ENCODE data around the gene REPS2.
"Not testable (repeated sequence)": the region's sequence is repeated elsewhere in the genome, so short reads cannot be mapped to it uniquely, and the experiment has no call there.

REPS2 gene

DNA sequence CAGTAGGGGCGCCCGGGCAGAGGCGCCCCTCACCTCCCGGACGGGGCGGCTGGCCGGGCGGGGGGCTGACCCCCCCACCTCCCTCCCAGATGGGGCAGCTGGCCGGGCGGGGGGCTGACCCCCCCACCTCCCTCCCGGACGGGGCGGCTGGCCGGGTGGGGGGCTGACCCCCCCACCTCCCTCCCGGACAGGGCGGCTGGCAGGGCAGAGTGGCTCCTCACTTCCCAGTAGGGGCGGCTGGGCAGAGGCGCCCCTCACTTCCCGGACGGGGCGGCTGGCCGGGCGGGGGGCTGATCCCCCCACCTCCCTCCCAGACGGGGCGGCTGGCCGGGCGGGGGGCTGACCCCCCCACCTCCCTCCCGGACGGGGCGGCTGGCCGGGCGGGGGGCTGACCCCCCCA is 18.5 kb downstream of the REPS2 start:
- not testable (repeated sequence) for DNase-seq

DNA sequence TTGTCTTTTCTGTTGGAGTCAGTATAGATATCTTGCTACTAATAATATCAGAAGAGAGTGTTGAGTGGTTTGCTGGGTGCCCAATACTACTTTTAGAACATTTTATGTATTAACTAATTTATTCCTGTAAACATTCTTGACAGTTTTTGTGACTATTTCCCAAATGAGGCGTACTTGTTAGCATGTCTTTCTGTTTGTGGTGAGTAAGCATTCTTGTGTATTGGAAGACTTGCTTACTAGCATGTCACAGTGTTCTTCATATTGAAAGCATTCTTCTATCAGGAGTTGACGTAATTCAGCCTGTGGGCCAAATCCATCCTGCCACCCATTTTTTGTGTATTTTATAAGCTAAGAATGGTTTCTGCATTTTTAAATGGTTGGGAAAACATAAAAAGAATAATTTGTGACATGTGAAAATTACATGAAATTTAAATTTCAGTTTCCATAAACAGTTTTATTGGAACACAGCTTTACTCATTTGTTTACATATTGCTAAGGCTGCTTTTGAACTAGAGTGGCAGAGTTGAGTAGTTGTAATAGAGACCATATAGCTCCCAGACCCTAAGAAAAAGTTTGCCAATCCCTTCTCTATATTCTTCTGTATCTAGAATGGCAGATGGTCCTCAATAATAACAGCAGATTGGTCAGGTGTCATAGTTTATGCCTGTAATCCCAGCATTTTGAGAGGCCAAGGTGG is 20.4 kb downstream of the REPS2 start:
- no peak for DNase-seq

GRCh38 chrX:16968753-16969152 is 22.3 kb downstream of the REPS2 start:
- not testable (repeated sequence) for DNase-seq

- no peak for DNase-seq
Observed at GRCh38 chrX:16970977-16971376, 24.5 kb downstream of the REPS2 start.

- DNase-seq = no peak
Observed at GRCh38 chrX:16971694-16972093, 25.2 kb downstream of the REPS2 start.

DNA sequence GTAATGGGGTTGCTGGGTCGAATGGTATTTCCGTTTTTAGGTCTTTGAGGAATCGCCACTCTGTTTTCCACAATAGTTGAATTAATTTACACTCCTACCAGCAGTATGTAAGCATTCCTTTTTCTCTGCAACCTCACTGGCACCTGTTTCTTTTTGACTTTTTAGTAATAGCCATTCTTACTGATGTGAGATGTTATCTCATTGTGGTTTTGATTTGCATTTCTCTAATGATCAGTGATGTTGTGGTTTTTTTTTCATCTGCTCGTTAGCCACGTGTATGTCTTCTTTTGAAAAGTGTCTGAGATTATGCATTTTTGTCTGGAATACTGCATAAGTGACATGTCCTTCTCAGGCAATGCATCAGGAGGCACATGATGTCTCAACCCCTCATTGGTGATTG is 28.8 kb downstream of the REPS2 start:
- no peak for DNase-seq

DNA sequence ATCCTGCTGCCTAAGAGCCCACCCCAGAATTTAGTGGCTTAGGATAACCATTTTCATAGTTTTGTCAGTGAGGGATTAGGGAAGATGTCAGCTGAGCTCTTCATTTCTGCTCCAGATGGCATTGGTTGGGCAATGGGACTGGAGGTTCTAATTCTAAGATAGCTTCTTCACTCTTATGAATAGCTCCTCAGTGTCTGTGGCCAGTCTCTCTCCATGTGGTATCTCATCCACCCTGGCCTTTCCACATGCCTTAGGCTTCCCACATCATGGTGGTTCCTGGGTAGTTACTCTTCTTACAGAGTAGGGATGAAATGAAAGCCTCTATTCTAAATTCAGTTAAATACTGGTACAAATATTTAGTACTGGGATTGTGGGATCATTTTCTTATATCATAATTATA is 31.3 kb downstream of the REPS2 start:
- DNase-seq = no peak

DNA sequence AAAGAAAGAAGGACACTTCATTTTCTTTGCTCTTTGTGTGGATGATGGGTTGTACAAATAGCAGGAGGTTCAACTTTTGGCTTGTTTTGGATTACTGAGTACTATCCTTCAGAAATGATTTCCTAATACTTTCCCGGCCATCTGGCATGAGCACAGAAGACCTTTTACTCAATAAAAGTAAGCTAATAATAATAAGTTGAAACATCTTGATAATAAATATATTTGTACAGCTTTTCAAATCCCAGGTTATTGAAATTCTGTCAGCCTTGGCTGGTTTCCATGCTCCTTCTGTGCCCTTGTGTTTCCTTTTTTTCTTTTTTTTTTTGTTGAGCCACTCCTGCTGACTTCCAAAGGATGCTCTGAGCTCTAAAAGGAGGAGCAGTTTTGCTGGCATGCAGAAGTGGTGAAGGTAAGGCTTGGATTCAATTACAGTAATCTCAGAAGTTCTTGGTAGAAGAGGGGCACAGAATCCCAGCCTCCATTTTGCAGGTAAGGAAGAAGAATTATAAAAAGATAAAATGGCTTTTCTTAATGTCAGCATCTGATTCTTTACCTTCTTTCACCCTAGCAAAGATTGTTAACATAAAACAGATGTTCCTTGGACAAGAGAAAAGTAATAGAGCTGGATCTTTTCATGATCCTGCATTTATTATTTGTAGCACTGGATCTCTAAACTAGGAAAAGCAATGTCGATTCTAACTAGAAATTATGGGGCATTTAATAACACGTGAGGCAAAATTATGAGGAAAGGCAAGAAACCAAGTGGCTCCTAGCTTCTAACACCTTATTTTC is 31.9 kb downstream of the REPS2 start:
- DNase-seq = no peak

- no peak for DNase-seq
Observed at GRCh38 chrX:16979226-16979625, 32.8 kb downstream of the REPS2 start.

- DNase-seq = no peak
Observed at GRCh38 chrX:16981209-16981608, 34.8 kb downstream of the REPS2 start.

DNA sequence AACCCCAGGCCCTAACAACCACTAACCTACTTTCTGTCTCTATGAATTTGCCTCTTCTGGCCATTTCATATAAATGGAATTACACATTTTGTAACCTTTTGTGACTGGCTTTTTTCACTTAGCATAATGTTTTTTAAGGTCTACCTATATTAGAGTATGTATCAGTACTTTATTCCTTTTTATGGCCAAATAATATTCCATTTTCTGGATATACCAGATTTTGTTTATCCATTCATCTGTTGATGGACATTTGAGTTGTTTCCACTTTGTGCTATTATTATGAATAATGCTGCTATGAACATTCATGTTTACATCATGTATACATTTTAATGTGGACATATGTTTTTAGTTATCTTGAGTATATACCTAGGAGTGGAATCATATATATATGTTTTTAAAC is 35.5 kb downstream of the REPS2 start:
- no peak for DNase-seq

DNA sequence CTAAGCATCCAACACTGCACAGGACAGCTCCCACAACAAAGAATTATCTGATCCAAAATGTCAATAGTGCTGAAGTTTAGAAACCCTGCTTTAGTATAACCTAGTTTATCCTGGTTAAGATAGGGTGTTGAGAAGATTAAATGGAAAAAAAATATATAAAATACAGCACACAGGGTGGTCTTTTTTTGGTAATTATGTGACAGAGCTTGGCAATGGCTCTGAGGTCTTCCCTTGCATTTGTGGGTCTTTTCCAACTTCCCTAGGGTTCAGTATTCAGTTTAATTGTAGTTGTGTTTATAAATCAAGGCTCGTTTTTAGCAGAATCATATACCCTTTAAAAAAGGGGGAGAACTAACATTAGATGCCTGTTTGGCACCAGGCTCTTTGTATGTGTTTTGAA is 36.6 kb downstream of the REPS2 start:
- DNase-seq = no peak

GRCh38 chrX:16985286-16985685 is 38.8 kb downstream of the REPS2 start:
- no peak for DNase-seq

DNA sequence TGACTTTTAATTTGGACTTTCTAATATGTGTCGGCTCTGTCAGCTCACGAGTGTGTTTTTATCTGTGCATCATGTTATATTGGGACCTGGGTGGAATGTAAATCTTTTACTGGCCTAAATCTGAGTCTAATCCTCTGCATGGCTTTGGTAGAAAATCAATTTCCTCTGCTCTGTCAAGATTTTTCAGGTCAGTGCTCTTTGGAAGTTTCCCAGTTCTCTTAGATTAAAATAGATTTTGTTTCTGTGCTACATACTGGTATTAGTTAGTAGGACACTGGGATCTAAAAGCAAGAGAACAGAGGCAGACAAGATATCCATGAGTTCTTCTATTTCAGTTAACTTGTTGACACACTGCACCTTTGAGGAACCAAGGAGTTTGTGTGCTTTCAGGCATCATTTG is 39.7 kb downstream of the REPS2 start:
- no peak for DNase-seq

DNA sequence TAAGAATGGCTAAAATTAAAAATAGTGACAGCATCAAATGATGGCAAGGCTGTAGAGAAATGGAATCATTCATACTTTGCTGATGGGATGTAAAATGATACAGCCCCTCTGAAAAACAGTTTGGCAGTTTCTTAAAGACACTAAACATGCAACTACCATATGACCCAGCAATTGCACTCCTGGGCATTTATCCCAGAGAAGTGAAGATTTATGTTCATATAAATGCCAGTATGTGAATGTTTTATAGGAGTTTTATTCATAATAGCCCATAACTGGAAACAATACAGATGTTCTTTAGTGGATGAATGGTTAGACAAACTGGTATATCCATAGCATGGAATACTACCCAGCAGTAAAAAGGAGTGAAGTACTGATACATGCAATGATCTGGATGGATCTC is 43.3 kb downstream of the REPS2 start:
- DNase-seq = no peak

GRCh38 chrX:16990839-16991238 is 44.4 kb downstream of the REPS2 start:
- DNase-seq = no peak

DNA sequence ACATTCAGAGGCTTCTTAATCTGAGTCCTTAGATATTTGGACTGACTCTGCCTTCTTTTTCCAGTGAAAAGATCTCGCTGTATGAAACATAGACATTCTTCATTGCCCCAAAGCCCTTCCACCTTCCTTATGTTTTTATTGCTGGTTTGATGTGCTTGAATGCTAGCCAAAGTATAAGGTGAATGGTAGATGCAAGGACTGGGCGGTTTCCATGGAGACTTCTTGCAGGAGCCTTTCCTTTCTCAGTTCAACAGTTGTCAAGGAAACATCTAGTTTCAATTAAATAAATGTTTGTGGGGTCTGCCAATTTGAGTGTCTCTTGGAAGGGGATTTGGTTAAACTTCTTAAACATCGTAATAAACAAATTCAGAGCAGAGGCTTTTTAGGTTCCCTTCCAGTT is 46.0 kb downstream of the REPS2 start:
- no peak for DNase-seq

GRCh38 chrX:16992951-16993350 is 46.5 kb downstream of the REPS2 start:
- DNase-seq = no peak

DNA sequence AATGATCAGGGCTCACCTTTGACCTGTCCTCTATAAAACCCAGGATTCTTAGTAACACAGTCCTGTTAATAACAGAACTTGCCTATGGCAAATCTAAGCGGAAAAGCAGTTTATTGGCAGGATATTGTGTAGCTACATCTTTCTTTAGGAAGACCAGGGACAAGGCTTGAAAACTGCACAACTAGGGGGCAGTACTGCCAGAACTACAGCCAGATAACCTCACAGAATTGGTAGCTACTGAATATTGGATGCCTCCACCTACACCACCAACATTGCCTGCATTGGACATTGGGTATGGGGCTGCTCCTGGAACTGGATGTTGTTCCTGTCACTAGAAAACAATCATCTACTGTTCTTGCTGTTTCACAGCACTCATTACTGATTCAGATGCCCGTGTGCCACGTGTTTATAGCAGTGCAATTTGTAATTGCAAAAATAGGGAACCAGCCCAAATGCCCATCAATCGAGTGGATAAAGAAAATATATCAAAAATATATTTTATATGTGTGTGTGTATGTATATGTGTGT is 47.4 kb downstream of the REPS2 start:
- DNase-seq = peak in 1 of 2 donors; percentile 21

- no peak for DNase-seq
Observed at GRCh38 chrX:16994736-16995135, 48.3 kb downstream of the REPS2 start.

DNA sequence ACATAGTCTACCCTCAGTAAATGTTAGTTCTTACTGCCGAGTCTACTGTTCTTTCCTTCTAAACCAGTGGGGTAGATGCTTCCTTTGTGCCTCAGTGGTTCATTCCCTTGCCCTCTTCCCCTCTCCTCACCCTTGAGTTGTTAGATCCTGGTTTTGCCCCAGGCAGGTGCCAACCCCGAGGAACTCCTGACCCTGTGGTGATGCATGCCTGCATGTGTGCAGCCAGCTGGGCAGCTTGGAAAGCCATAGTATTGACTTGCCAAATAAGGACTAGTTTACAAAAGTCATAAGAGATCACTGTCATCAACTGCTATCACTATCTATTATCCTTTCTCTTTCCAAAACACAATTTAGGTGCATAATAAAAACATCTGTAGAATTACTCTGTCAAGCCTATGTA is 50.9 kb downstream of the REPS2 start:
- DNase-seq = no peak

DNA sequence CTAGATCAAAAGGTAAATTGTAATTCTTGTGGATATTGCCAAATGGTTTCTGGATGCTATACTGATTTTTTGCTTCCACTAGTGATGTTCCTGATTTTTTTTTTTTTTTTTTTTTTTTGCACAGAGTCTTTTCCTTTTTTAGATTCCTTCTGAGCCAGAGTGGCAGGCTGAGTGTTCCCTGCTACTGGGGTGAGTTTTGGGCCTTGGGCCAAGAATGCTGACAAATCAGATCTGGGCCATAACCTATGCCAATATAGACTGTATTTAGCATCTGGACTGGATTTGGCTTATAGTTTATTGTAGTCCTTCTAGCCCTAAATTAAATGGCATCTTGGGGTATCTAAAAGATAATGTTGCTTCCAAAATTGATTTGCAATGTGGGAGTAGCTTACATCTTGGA is 52.8 kb downstream of the REPS2 start:
- no peak for DNase-seq

DNA sequence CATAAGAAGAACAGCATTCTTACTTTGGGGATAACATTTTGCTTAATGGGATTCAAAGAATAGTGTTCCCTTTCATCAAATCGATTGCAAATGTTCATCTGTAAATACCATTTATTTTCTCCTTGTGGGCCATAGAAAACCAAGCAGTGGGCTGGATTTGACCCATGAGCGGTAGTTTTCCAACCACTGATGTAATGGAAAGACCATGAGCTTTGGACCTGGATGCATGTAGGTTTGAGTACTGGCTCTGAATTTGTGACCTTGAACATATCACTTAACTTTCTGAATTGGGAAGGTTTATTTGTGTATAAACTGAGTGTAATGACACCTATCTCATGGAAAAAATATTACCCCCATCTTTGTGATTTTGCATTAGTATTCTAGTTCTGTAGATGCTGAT is 54.3 kb downstream of the REPS2 start:
- DNase-seq = no peak

- DNase-seq = no peak
Observed at GRCh38 chrX:17005712-17006368, 59.4 kb downstream of the REPS2 start.

Data from hippocampal formation (tissue), 2 donors.